Progenitor cell of endocrine pancreas (in vitro differentiated cells): ENCODE data around the gene NAT8L. TPM values are rescaled to one million over a fixed set of nuclear protein-coding genes. Genes with fewer than 3 reads are reported as not detected.

Source experiments
- DNase-seq: peaks from one replicate; pipeline ENCODE4 v3.0.0; 2021; ENCODE audit warnings: low spot score; ENCODE audit not compliant: unreplicated experiment
- H3K27ac Mint-ChIP-seq: 2 replicates; pipeline ENCODE4 v1.8.0; 2021; ENCODE audit warnings: mild to moderate bottlenecking, moderate library complexity, mixed read lengths
- H3K27me3 Mint-ChIP-seq: 2 replicates; pipeline ENCODE4 v1.8.0; 2021; ENCODE audit warnings: mixed read lengths
- H3K36me3 Mint-ChIP-seq: 2 replicates; pipeline ENCODE4 v1.8.0; 2022; ENCODE audit warnings: mixed read lengths; ENCODE audit not compliant: insufficient read depth
- H3K4me1 Mint-ChIP-seq: 2 replicates; pipeline ENCODE4 v1.8.0; 2021; ENCODE audit warnings: low read depth, mixed read lengths
- H3K4me3 Mint-ChIP-seq: 2 replicates; pipeline ENCODE4 v1.8.0; 2021; ENCODE audit warnings: low read depth, mild to moderate bottlenecking, moderate library complexity, mixed read lengths
- H3K9me3 Mint-ChIP-seq: 2 replicates; pipeline ENCODE4 v1.8.0; 2021; ENCODE audit warnings: low read depth, mixed read lengths
- total RNA-seq: library from RNA; stranded (reverse); gene quantifications from 2 replicates; pipeline ENCODE4 v1.2.1, GENCODE V29; 2021
- TF ChIP-seq, protein P1 (sequence below): fragments of 200-600 bp; sonication (generic); IDR thresholded peaks from one replicate; pipeline ENCODE4 v1.5.0; 2021; ENCODE audit warnings: antibody characterized with exemption, mild to moderate bottlenecking; ENCODE audit not compliant: unreplicated experiment

NAT8L gene
- total RNA-seq, 1 donor from 2014 or later, result 20.7 TPM

DNA sequence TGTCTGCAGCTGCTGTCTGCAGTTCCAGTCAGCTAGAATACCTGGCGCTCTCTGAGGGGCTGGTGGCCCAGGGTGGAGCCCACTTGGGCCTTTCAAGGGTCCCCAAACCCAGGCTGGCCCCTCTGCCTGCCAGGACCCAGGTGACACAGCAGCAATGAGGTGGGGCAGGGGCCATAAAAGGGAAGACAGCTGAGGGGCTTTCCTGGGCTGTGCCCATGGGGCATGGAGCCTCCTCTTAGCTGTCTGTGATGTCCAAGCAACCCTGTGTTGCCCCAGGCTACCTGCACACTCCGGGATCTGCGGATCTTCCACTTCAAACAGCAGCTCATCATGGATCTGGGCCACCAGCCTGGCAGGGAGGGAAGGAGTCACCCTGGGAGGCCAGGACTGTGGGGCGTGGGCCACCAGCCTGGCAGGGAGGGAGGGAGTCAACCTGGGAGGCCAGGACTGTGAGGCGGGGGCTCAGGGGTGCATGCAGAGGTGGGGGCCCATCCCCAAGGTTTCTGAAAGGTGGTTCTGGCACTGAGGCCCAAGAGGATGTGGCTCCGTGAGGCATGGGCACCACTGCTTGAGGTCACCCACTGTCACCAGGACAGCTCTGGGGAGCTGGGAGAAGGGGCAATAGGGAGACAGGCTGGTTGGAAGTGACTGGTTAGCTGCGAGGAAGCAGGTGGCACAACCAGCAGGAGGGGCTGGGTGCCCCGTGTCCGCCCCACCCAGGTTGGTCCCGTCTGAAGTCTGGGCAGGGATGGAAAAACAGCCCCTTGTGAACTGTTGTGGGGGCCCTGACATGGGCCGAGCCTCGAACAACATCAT lies 16.3 kb downstream of the NAT8L start:
- TF ChIP-seq, protein P1, sequence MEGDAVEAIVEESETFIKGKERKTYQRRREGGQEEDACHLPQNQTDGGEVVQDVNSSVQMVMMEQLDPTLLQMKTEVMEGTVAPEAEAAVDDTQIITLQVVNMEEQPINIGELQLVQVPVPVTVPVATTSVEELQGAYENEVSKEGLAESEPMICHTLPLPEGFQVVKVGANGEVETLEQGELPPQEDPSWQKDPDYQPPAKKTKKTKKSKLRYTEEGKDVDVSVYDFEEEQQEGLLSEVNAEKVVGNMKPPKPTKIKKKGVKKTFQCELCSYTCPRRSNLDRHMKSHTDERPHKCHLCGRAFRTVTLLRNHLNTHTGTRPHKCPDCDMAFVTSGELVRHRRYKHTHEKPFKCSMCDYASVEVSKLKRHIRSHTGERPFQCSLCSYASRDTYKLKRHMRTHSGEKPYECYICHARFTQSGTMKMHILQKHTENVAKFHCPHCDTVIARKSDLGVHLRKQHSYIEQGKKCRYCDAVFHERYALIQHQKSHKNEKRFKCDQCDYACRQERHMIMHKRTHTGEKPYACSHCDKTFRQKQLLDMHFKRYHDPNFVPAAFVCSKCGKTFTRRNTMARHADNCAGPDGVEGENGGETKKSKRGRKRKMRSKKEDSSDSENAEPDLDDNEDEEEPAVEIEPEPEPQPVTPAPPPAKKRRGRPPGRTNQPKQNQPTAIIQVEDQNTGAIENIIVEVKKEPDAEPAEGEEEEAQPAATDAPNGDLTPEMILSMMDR, result no peak
- Mint-ChIP-seq H3K27ac (no peak overlapping the region), H3K4me1 (peaks cover 8% of the 10 kb centered on the region), H3K27me3 (peaks cover 4% of the 10 kb centered on the region), H3K4me3 (no peak overlapping the region), H3K9me3 (no peaks in the 10 kb centered on the region), H3K36me3 (no peaks in the 10 kb centered on the region)
- DNase-seq, result no peak

DNA sequence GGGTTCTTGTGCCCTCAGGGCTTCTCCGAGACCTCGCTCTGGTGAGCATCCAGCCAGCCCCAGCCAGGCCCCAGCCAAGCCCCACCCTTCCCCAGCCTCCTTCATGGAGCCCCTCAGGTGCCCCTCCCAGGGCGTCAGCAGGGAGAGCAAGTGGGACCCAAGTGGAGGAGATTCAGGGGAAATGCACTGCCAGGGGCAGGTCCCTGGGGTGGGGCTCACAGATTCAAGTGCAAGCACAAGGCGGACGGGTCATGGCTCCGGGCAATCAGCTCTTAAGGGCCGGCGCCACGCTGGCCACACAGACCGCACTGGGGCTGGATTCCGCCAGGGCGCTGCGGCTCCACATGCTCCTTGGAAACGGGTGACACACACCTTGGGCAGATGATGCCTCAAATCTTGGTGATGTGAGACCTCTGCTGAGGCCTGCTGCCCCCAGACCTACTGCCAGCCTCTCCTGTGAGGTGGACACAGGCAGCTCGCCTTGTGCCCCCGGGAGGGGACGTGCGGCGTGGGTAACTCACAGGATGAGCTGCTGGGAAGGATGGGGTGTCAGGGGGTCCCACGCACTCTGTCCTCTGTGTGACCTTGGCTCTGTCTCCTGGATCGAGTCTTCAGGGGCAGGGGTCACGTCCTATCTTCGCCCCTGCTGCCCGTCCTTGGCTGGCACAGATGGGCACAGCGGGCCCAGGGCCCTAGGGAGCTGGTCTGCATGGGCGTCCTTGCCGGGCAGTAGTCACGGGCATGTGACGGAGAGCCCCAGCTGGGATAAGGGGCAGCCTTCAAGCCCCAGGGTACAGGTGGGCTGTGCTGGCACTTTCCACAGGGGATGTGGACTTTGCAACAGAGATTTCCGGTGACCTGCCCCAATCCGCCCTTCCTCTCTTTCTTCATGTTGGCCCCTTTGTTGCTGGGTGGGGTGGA lies 17.1 kb downstream of the NAT8L start:
- DNase-seq, result no peak
- Mint-ChIP-seq H3K4me3 (no peak overlapping the region), H3K27me3 (peaks cover 4% of the 10 kb centered on the region), H3K9me3 (no peaks in the 10 kb centered on the region), H3K4me1 (peaks cover 8% of the 10 kb centered on the region), H3K36me3 (no peaks in the 10 kb centered on the region), H3K27ac (no peak overlapping the region)
- TF ChIP-seq, protein P1, result no peak

DNA sequence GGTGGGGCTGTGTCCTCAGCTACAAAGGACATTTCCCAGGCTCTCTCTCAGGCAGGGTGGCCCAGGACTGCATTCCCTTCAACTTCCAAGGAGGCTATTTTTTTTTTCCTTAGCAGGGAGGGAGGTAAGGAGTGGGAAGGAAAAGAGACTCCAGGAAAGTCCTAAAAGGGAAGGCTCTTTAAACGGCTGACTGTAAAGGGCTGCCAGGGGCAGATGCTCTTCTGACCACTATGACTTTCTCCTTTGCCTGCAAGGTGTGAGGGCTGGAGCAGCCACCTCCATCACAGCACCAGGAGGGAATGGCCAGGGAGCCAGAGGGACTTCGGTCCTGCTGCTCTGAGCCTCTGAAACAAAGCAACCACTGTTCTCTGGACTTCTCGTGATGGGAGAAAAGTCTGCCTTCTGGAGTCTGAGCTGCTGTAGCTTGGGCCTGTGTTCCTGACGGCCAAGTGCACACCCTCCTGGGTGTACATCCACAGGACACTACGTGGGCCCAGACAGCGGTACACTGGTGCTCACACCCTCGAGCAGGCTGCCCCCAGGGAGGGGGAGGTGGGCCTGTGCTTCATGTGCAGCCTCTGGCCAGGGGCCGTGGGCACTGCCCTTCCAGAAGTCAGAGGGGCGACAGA lies 17.9 kb downstream of the NAT8L start:
- no peak for DNase-seq
- TF ChIP-seq, protein P1, result no peak
- Mint-ChIP-seq H3K4me3 (no peak overlapping the region), H3K9me3 (no peaks in the 10 kb centered on the region), H3K27me3 (peaks cover 4% of the 10 kb centered on the region), H3K4me1 (peaks cover 3% of the 10 kb centered on the region), H3K36me3 (no peaks in the 10 kb centered on the region), H3K27ac (no peak overlapping the region)

DNA sequence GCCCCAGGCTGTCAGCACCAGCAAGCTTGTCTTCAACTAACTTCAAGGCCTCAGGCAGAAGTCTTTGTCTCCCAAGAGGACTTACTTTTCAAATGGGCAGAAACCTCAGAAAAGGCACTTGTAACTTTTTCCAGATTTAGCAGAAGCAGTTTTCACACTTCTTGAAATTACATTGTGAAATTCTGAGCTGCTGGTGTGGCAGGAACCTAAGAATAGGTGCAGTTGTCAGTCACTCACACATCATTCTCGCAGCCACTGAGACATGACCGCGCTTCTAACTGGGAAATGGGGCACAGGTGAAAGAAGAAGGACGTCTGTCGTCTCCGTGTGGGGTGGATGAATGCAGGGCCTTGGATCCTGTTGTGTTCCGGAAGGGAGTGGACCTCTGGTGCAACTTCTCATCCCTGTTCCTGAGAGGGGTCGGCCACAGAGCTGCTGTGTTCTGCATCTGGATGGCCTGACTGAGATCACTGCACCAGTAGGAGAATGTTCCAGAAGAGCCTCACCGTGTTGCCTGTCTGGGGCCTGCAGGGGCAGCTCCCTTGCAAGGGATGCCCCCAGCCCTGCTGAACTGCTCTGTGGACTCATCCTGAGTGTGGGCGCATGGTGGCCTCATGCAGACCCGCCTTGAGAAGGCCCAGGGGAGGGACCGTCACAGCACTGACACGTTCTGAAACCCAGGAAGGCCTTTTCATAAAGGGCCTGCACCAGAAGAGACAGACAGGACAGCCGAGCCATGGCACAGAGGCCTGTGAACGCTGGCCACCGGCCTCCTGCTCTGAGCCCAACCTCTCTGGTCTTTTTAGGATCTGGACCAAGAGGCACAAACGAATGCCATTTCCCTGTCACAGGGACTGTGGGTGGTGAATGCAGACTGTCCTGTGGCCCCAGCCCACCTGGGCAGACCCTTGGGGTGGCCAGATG lies 18.7 kb downstream of the NAT8L start:
- TF ChIP-seq, protein P1, result no peak
- Mint-ChIP-seq H3K27me3 (peaks cover 8% of the 10 kb centered on the region), H3K4me3 (no peak overlapping the region), H3K9me3 (no peaks in the 10 kb centered on the region), H3K4me1 (no peaks in the 10 kb centered on the region), H3K36me3 (no peaks in the 10 kb centered on the region), H3K27ac (no peak overlapping the region)
- DNase-seq, result no peak
